GM19372 (cell line): ENCODE data around the gene ZNF827.

Source experiments
- ATAC-seq: cut with Tn5 transposase; IDR thresholded peaks from one replicate; pipeline ENCODE4 v1.9.1; 2021; ENCODE audit warnings: mild to moderate bottlenecking, low read depth, moderate library complexity; ENCODE audit not compliant: unreplicated experiment

Gene ZNF827

GRCh38 chr4:145829629-145830395 is 108.8 kb downstream of the ZNF827 start:
- peak; percentile 47 for ATAC-seq

GRCh38 chr4:145828802-145829485 is 109.7 kb downstream of the ZNF827 start:
- peak; percentile 66 for ATAC-seq

- ATAC-seq, result no peak
Observed at GRCh38 chr4:145827885-145828284, 110.7 kb downstream of the ZNF827 start.

- no peak for ATAC-seq
Observed at GRCh38 chr4:145825255-145825654, 113.4 kb downstream of the ZNF827 start.

GRCh38 chr4:145824463-145824862 is 114.2 kb downstream of the ZNF827 start:
- no peak for ATAC-seq

GRCh38 chr4:145823743-145824142 is 114.9 kb downstream of the ZNF827 start:
- ATAC-seq, result no peak

- ATAC-seq, result no peak
Observed at GRCh38 chr4:145822581-145822980, 116.0 kb downstream of the ZNF827 start.

- ATAC-seq, result no peak
Observed at GRCh38 chr4:145822181-145822580, 116.4 kb downstream of the ZNF827 start.

GRCh38 chr4:145821766-145822165 is 116.9 kb downstream of the ZNF827 start:
- no peak for ATAC-seq

GRCh38 chr4:145820407-145820806 is 118.2 kb downstream of the ZNF827 start:
- no peak for ATAC-seq

GRCh38 chr4:145819853-145820181 is 118.8 kb downstream of the ZNF827 start:
- no peak for ATAC-seq

GRCh38 chr4:145819101-145819852 is 119.3 kb downstream of the ZNF827 start:
- ATAC-seq, result no peak

- no peak for ATAC-seq
Observed at GRCh38 chr4:145818011-145818410, 120.6 kb downstream of the ZNF827 start.

GRCh38 chr4:145816091-145816490 is 122.5 kb downstream of the ZNF827 start:
- no peak for ATAC-seq

GRCh38 chr4:145815626-145816025 is 123.0 kb downstream of the ZNF827 start:
- no peak for ATAC-seq

- no peak for ATAC-seq
Observed at GRCh38 chr4:145815027-145815612, 123.5 kb downstream of the ZNF827 start.

- ATAC-seq, result no peak
Observed at GRCh38 chr4:145814246-145814645, 124.4 kb downstream of the ZNF827 start.

GRCh38 chr4:145812919-145813318 is 125.7 kb downstream of the ZNF827 start:
- no peak for ATAC-seq

GRCh38 chr4:145808848-145809512 is 129.6 kb downstream of the ZNF827 start:
- no peak for ATAC-seq

GRCh38 chr4:145808021-145808650 is 130.5 kb downstream of the ZNF827 start:
- ATAC-seq, result peak; percentile 58
